GM08714 (cell line): ENCODE results near the gene BRF1.

ENCODE experiments used
- H3K4me3 ChIP-seq: fragments of 200-500 bp; sonication (Bioruptor generic); 2 replicates; pipeline ENCODE4 v1.5.1; 2014; ENCODE audit warnings: mild to moderate bottlenecking, low read length, inconsistent platforms
- ZNF274 ChIP-seq: IDR thresholded peaks from 2 replicates; pipeline ENCODE4 v1.6.1; 2012; ENCODE audit warnings: mild to moderate bottlenecking, low read depth, low read length

BRF1 gene

DNA sequence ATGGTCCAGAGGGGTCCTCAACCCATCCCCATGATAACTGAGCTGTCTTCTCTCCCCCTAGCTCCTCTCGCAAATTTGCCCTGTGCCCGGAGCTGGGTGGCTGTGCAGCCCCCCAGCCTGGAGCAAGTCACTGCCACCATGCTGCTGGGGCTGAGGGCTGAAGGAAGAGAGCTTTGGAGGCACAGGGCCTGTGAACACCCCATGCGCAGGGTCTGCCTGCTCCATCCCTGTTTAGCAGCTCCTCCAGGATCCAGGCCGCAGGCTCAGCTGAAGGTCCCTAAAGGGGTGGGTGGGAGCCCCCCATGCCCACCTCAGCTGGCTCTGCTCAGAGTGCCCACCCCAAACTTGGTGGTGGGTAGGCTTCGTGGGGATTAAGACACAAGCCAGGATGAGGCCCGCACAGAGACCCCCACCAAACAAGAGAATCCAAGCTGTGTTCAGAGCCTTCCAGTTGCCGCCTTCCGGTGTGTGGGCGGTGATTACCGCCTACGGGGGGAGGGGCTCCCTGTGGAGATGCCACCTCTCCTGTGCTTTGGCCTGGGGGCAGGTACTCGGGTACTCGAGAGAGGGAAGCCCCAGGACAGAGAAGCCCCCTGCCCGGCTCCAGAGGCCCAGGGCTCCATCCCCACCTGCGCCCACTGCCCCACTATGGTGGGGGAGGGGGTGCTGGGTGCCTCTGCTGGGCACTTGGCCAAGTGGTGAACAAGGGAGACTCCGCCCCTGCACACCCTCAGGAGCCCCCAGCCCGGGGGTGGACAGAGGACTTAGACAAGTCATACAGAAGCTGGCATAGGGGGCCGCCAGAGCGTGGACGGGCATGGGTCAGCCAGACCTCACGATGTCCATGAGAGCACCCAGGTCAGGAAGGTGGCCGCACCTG, 130.8 kb downstream of the BRF1 start:
- TF ChIP-seq ZNF274, result no peak
- H3K4me3 ChIP-seq, result no peak overlapping the region

DNA sequence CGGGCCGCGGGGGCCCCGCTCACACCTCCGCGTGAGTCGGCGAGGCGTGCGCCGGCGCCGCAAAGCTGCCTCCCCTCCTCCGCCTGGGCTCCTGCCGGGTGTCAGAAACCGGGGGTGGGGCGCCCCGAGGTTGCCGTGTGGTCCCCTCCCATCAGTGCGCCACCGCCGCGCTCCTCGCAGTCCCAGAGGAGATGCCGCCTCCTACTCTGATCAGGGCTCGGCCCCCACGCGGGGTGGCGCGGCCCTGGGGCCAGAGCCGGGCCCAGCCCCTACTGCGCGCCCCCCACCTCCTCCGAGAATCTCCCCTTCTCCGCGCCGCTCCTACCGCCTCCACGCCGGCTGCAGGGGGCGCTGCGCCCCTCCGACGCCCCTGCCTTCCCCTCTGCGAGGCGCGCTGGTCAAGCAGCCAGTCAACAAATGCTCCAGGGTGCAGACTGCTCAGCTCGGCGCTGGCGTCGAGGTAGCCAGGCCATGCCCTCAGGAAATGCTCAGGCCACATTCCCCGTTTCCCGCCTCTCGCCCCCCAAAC, 131.8 kb downstream of the BRF1 start:
- H3K4me3 ChIP-seq, result no peak overlapping the region
- no peak for TF ChIP-seq ZNF274

DNA sequence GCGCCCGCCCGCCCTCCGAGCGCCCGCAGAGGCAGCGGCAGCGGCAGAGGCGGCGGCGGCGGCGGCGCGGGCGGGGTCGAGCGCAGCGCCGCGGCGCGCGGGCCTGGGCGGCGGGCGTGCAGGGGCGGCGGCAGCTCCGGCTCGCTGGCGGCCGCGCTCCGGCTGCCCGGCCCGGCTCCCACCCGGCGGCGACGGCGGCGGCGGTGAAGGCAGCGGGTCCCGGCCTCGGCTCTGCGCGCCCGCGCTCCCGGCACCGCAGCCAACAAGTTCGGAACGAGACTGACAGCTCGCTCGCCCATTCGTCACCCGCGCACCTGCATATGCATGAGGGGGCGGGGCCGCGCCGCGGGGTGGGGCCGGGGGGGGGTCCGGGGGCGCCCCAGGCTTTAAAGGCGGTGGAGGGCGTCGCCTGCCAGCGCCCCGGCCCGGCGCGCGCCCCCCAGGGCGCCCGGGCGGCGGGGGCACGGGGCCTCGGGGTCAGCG, 132.3 kb downstream of the BRF1 start, which contains the start of gene JAG2:
Gene JAG2 (minus strand): TSS at position 281 of the 483 bp plus-strand sequence. CDS start 356 bp downstream, outside the sequence.
- H3K4me3 ChIP-seq, result peak within 1 kb of the TSS; percentile 7; the same call in 1 of the 2 replicates
- no peak for TF ChIP-seq ZNF274

DNA sequence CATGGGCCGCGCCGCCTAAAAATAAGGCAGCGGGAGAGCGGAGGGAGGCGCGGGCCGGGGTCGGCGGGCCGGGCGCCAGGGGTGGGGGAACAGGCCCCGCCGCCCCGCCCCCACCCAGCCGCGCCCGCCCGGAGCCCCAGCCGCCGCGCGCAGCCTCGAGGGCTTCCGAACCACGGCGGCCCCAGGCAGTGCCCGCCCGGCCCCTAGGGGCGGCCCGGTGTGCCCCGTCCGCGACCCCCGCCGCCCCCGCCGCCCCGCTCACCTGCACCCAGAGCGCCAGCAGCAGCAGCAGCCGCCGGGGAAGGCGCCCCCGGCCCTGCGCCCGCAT, 132.7 kb downstream of the BRF1 start:
- TF ChIP-seq ZNF274, result no peak
- H3K4me3 ChIP-seq, result no peak overlapping the region

DNA sequence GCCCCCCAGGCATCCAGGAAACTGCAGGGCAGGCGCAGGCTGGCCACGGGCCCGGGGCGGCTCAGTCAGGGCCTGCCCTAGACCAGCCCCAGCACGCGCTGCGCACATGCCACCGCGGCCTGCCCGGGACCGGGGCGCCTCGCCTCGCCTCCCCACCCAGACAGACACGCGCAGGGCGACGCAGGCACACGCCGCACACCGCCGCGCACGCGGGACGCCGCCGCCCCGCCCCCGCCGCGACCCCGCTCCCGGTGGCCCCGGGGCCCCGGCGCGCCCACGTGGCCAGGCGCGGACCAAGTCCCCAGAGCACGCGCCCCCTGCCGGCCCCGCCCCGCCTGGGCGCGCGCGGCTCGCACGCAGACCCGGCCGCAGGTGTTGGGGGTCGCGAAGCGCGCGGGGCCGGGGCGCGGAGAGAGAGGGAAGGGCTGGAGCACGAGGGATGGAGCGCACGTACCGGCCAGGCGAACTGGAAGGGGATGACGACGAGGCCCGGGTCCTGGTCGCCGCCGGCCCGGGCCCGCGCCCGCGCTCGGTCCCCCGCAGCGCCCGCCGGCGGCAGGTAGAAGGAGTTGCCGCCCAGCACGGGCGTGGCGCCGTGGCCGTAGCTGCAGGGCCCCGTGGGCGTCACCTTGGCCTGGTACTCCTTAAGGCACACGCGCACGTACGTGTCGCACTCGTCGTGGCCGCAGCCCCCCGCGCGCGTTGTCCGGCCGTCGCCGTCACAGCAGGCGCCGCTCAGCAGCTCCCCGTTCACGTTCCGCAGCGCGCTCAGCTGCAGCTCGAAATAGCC, 133.3 kb downstream of the BRF1 start:
- TF ChIP-seq ZNF274, result no peak
- H3K4me3 ChIP-seq, result peak overlapping the region; percentile 7; the same call in 1 of the 2 replicates

DNA sequence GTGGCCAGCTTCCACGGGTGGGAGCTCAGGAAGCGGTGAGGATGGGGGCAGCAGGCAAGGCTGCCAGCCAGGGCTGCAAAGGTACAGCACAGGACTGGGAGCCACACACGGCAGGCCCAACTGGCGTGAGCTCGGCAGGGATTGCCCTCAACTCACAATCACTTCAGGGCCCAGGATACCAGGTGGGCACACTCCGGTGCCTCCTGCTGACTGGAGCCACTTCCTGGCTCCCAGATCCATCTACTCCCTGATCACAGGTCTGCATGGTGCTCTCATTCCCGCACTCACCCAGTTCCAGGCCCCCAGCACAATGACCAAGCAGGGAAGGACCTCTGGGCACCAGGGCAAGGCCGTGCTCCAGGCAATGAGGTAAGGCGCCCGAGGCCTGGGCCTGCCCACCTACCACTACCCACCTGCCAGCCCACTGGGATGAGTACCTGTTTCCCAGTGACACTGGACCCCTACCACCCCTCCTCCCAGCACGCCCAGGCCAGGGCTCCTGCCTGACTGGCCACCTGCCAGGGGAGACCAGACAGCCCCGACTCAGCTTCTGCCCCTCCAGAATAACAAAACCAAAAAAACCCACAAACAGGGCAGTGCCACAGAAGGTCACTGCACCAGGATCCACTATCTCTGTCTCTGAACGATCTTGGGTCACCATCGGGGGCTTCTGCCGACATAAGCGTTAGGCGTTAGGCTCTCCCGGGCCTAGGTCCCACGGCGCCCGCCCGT, 134.1 kb downstream of the BRF1 start:
- no peak for TF ChIP-seq ZNF274
- H3K4me3 ChIP-seq, result no peak overlapping the region

DNA sequence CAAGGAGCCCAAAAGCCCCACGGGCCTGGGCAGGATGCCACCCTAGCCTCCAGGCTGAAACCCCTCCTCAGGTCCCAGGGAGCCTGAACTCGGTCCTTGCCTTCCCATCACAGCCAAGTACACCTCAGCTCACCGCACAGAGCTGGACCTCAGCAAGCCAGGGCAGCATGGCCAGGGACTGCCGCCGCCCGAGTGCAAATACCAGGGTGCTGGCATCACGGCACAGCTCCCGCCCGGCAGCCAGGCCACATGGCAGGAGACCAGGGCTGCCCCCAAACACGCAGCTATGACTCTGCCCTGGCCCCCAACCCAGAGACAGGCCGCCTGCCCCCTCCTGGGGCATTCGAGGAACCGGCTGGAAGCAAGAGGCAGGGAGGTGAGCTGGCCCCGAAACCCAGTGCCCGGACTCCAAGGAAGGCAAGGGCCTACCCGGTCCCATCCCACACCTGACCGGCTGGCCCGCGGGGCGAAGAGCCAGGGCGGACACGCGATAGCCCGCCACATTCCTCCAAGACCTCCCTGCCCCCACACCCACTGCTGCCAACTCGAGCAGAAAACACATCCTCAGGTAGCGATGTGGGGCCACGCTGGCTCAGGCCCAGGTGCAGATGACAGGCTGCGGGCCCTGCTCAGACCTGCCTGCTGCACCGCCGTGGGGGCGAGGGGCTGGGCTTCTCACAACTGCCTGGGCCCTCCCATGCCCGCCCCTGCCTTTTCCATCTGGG, 134.9 kb downstream of the BRF1 start:
- TF ChIP-seq ZNF274, result no peak
- no peak overlapping the region for H3K4me3 ChIP-seq

DNA sequence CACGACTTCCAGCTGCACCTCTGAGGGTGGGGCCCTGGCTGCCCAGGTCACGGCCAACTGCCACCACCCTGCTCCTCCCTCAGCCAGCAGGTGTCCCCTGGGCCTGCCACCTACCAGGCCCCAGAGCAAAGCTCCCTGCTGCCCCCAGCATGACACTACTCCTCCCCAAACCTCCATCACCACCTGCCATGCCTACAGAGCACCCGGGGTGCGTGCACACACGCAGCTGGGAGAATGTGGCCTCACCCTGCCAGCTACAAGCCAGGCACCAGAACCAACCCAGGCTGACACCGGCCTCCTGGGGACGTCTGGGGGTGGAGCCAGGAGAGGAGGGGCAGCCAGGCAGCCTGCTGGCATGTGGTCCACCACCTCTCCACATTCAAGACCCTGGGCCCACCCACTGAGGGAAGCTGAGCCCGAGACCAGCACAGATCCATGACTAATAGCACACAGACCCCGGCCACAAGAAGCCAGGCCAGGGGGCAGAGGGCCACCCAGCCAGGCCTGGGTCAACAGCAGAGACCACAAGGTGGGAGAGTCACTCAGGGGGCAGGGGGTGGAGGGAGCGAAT, 135.6 kb downstream of the BRF1 start:
- H3K4me3 ChIP-seq, result no peak overlapping the region
- no peak for TF ChIP-seq ZNF274

DNA sequence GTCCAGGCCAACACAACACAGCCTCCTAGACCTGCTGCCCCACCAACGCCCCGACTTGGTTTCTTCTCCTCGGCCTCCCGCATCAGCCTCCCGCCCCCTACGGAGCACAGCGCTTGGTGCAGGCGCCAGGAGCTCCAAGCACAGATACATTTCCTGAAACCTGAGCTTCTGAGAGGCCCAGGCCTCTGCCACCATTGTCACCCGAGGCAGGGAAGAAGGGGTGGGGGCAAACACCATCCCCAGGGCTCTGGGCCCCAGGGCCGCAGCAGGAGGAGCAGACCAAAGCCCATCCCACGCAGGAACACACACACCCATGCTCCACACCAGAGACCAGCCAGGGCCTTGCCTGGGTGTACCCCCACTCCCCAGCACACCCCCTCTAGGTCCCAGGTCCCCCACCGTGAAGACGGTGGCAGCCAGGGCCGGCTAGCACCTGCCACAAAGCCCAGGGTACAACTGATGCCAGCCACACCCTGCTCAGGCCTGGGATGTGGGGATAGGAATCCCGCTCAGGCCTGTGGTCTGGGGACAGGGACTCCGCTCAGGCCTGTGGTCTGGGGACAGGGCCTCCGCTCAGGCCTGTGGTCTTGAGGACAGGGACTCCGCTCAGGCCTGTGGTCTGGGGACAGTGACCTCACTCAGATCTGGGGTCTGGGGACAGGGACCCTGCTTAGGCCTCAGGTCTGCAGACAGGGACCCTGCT, 137.6 kb downstream of the BRF1 start:
- TF ChIP-seq ZNF274, result no peak

DNA sequence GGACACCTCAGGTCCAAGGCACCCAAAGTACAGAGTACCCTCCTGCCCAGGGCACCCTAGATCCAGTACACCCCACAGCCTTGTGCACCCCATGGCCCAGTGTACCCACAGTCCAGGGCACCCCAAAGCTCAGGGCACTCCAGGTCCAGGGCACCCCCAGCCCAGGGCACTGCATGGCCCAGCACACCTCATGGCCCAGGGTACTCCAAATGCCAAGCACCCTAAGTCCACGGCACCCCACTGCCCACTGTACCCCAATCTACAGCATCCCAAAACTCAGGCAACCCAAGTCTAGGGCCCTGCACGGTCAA, 138.2 kb downstream of the BRF1 start:
- no peak overlapping the region for H3K4me3 ChIP-seq
- no peak for TF ChIP-seq ZNF274

More for the DNA sequence above, 137.6 kb downstream of the BRF1 start:
- no peak overlapping the region for H3K4me3 ChIP-seq

DNA sequence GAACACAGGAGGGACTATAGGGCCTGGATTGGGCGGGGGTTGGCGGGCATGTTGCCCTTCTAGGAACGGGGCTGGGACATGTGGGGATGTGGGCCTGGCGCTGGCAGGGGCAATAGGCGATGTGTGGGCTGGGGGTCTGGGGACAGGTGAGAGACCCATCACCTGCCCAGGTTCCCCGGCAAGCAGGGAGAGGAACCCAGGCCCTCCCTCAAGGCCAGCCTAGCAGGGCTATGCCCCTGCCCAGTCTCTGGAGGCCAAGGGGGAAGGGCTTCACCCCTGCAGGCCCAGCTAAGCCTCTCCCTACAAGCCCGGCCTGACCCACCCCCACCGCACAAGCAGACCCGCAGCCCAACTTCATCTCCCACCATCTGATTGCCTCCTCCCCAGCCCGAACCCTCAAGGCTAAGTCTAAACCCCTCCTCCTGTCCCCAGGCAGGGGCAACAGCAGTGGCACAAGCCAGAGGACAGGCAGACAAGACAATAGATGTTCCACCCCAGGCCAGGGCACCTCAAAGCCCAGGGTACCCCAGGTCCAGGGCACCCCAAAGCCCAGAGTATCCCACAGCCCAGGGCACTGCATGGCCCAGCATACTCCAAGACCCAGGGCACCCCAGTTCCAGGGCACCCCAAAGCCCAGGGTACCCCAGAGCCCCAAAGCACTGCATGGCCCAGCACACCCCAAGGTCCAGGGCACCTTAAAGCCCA, 138.7 kb downstream of the BRF1 start:
- no peak for TF ChIP-seq ZNF274
- no peak overlapping the region for H3K4me3 ChIP-seq

DNA sequence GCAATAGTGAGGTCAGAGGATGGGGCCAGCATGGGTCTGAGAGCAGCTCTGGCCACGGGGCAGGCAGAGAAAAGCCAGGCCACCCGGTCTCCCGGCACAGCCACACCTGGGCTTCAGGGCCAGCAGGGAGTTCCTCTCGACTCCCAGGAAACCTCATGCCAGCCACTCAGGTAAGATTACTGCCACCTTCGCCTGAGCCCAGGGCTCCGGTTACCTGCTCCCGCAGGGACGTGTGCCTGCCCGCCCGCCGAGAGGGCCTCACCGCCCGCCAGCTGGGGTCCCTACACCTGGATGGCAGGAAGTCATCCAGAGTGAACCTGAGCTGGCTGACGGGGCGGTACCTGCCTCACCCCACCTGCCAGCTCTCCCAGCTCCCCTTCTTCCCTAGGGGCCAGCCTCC, 139.5 kb downstream of the BRF1 start:
- TF ChIP-seq ZNF274, result no peak
- H3K4me3 ChIP-seq, result no peak overlapping the region
